NCI-H82 (cell line): ENCODE data around the gene PLXDC2.
"Not testable (repeated sequence)": the region's sequence is repeated elsewhere in the genome, so short reads cannot be mapped to it uniquely, and the experiment has no call there.

Experiments
- DNase-seq: peaks from one replicate; lab custom pipeline; 2025; lab: John Stamatoyannopoulos, UW

PLXDC2 gene

DNA sequence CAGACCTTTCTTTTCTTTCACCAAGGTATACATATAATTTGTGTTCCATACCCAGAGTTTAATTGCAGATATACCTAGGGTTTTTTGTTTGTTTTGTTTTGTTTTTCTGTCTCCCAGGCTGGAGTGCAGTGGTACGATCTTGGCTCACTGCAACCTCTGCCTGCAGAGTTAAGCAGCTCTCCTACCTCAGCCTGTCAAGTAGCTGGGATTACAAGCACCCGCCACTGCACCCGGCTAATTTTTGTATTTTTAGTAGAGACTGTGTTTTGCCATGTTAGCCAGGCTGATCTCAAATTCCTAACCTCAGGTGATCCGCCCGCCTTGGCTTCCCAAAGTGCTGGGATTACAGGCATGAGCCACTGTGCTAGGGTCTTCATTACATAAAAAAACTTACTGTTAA is 228.9 kb downstream of the PLXDC2 start:
- not testable (repeated sequence) for DNase-seq

DNA sequence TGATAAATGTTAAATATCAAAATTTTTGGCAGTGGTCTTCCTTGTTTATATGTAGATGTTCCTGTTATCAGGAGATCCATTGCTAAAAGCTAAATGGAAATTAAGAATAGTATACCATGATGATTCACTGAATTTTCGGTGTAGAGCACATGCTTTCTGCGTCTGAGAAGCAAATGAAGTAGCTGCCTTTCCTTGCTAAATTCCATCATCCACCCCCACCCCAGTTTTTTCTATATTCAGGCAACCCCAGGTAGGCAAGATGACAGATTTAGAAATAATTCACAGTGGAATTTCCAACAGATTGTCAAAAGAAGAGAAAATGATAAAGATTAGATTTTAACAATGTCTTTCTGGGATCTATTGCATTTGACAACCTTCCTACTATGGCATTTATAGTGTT is 231.9 kb downstream of the PLXDC2 start:
- DNase-seq = no peak

DNA sequence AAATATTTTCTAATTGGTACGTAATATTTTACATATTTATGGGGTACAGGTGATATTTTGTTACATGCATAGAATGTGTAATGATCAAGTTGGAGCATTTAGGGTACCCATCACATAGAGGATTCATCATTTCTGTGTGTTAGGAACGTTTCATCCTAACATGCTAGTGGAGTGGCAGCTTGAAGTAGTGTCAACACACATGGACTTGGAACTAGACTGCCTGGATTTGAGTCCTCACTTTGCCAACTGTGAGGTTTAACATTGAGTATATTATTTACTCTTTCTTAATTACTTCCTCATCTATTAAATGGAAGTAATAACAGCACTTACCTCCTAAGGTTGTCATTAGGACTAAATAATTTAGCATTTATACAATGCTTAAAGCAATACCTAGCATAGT is 241.9 kb downstream of the PLXDC2 start:
- no peak for DNase-seq

DNA sequence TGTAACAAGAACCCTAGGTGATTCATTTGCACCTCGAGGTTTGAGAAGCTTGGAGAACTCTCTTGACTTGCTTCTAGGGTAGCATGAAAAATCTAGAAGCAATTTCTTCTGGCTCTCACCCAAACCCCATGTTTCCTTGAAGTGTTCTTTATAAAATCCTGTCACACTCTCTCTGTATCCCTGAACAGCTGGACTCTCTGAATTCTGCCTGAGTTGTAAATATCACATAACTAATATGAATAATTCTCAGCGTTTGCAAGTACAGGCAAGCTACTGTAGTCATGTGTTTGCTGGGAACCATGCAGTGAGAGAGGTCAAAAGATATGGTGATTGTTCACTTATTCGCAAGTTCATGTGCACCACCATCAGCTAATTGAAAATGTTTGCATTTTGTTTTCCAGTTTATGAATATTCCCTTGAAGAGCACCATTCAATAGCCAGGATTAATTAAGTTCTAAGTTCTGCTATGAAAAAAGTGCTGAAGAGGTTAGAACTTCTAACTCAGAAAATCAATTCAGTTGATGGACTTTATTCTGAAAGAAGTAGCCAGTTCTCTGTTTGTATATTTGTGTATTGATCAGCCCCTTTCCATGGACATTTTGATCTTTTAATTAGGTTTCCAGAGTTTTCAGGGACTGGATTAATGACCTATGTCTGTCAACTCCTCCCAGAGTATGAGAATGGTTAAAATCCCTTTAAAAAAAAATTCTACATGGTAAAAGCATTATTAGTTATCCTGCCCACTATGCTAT is 243.0 kb downstream of the PLXDC2 start:
- no peak for DNase-seq

DNA sequence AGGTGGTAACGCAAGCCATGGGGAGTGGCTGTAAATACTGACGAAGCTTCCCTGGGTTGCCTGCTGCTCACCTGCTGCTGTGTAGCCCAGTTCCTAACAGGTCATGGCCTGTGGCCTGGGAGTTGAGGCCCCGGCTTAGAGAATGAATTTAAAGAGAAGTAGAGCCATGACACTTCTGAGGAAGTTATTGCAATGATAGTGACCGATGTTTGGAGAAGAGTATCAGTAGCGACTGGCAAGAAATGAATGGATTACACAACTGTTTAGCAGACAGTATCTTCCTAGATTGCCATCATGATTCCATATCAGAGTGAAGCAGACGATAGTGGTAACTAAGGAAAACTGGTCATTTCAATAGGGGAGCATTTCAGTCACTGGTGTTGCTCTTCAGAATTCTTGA is 249.6 kb downstream of the PLXDC2 start:
- no peak for DNase-seq

DNA sequence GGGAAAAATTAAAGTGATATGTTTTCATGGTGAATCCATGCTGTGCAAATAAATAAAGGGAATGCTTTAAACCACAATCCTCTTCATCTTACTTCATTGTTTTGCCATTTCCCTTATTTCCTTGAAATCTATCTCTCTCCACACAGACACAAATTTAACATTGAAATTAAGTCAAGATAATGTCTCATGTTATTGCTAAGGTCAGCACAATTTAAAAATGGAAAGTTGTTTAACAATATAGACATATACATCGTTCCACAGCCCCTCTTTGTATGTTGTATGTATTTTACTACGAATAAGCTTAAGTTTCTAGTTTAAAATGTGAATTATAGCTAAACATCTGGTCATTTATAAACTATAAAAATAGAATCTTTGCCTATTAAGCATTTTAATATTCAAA is 256.9 kb downstream of the PLXDC2 start:
- no peak for DNase-seq

DNA sequence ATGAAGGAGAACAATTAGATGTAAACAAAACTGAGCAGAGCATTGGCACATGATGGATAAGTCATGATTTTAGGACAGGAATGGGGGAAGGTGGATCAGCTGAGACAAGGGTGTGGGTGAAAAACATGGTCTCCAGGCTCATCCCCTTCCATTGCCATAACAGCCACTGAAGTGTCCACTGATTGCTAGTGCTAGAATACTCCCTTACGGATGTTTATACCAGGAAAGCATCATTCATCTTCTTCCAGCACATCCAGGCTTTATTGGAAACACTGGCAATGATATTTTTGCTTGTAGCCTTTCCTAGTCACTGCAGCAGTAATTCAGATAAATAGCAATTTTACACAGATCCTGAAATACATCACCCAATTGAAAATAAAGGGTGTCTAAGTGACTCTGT is 259.5 kb downstream of the PLXDC2 start:
- no peak for DNase-seq

DNA sequence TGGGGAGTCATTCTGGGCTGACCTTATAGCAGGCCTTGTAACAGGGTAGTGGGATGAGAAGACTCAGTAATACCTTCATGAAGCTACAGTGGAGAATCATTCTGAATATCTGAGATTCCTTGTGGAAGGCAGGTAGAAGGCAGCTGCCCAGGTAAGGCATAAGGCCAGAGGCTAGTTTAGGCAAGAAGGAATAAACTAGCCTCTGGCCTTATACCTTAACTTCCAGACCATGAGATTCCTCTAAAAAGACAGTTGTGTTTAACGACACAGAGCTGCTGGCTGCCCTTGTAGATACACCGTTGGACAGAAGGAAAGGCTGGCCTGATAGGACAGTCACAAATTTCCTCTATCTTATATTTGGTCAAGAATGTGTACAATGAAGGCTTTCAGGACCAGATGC is 268.2 kb downstream of the PLXDC2 start:
- no peak for DNase-seq

DNA sequence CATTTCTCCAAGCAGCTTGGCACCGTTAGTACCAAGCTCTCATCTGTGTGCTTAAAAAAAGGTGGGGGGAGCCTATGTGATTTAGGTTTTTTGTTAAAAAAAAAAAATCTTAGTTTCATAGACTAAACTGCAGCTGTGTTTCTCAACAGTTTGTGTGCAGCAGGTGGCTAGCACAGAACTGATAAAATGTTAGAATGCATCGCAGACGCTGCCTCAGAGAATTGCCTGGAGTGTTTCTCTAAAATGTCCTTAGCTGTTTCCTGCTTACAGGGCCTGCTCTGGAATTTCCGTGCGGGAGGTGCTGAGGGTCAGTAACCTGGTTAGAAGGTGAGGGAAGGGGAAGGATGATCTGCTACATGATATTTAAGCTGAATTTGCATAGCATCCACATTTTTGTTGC is 268.9 kb downstream of the PLXDC2 start:
- no peak for DNase-seq

DNA sequence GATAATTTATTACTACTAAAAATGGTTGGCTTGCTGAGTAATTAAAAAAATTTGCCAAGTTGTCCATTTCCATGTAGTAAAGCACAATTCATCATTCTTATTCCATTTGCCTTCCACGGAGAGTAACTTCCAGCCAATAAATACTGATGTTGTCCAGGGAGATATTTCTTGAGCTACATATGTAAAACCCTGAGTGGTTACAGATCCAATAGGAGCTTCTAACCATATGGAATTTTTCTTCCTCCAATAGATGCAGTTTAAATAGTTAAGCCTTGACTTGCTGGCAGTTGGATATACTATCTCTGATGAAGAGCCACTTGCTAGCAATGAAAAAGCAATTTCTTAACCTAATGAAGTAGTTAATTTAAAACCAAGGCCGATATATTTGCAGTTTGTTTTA is 271.1 kb downstream of the PLXDC2 start:
- DNase-seq = no peak

DNA sequence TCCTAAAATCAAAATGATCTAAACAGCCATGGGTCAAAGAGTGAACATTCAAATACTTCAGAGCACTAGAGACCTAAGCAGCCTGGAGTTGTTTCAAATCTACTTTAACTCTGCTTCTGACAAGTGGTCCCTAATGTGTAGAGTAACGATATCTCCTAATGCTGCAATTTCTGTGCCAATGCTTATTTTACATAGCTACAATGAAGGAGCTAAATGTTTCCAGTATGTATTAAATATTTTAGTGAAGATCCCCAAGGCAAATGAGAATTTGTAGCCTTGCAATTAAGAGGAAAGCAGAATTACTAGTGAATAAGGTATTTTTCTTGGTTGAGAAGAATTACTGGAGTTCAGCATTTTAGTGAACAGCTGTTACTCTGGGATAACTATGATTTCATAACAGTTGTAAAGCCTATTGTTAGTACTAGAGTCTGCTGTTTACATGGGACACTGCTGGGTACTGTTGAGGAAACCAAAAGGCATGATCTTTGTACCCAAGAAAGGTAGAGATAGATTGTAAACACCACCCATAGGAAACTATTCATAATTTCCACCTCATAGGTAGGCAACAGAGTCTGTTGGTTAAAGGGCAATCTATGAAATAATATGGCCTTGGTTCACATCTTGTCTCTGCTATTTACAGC is 271.9 kb downstream of the PLXDC2 start:
- DNase-seq = no peak

DNA sequence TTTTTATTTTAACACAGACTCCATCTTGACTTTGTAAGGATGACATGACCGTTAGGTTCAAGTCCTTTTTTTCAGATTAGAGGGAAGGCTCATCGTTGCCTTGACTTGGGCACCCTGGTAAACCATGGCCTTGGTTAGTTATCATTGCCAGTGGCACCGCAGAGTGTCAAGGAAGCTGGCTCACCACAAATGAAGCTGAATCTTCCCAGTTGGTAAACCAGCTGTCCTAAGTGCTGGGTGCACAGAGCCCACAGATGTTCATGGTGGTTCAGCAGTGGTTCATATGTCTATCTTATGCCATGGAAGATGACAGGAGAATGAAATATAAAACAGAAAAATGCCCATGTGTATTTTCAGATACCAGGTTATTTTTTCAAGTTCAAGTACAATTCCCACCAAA is 273.6 kb downstream of the PLXDC2 start:
- DNase-seq = no peak

DNA sequence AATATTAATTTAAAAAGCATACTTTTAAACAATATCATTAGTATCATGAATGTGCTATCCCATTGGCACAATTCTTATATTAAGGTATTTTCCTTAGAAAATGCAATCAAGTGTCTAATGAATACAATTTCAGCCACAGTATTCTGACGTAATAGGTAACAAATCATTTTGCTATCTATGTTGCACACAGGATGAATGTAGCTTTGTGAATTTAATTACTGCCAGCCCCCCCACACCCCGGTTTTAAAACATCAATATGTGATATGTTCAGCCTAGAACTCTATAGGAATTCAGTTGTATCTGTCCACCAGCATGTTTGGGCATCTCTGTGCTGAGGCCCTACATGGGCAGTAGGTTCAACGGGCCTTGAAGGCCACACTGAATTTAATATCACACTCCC is 274.6 kb downstream of the PLXDC2 start:
- DNase-seq = no peak

DNA sequence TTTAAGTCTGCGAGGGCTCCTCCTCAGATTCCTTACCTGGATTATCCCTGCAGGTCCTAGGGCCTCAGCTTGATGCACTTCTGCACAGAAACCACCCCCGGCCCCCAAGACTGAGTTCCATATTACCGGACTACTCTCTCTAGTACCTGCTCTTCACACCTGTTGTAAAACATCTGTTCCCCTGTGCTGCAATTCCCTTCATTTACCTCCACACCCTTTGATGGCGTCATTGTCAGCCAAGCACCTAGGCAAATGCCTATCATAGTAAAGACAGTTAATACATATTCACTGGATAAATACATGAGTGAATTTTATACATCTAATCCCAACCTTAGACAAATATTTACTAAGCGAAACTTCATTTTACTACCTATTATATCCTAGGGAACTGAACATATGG is 275.5 kb downstream of the PLXDC2 start:
- no peak for DNase-seq

DNA sequence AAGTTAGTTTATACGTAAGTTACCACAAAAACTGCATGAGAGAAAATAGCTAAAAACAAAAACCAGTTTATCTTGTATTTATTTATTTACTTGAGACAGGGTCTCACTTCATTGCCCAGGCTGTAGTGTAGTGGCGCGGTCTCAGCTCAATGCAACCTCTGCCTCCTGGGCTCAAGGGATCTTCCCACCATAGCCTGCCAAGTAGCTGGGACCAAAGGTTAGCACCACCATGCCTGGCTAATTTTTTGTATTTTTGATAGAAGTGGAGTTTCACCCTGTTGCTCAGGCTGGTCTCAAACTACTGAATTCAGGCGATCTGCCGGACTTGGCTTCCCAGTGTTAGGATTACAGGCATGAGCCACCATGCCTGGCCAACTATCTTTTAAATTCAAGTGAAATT is 277.4 kb downstream of the PLXDC2 start:
- no peak for DNase-seq

DNA sequence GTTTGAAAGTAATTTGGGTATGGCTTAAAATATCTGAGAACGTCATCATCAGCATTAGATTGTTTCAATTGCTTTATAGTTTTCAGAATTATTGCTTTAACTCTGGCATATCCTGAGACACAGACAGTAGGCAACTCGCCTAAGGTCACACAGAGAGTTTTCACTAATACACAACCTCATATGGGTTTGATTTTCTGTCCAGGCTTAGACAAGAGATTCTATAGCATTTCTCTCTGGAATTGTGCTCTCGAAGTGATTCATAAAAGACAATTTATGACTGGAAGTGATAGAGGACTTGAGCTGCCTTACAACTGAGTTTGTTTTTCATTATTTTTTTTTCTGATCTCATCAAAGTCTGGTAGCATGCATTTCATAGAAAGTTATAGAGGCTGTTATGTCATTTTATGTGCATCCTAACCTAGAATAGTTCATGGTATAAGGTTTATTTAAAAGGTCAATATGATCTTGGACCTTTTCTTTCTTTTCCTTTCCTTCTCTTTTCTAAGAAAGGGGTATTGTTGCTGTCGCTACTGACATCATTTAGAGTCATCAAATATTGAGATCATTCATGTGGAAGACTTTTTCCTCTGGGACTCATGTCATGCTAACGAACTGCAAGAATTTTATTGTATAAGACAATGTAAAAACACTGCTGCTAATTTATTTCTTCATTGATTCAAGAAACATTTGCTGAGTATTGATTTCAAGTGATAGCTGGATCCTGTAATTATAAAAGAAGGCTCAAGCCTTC is 278.2 kb downstream of the PLXDC2 start:
- DNase-seq = no peak

DNA sequence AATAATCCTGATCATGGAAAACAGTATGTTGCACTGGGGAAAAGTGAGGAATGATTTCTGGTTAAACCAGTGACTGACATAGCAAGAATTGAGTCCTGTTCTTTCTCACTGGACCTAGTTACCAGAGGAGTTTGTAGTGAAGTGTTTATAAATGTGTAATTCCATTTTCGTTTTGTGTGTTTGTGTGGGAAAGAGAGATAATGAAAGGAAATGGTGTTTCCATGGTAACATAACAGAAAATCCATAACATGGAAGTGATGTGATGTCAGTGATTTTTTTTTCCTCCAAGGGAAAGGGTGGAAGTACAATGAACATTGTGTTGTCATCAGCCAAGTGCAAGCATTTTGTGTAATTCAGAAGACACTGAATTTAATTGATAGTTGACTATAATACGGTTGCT is 283.9 kb downstream of the PLXDC2 start:
- no peak for DNase-seq

DNA sequence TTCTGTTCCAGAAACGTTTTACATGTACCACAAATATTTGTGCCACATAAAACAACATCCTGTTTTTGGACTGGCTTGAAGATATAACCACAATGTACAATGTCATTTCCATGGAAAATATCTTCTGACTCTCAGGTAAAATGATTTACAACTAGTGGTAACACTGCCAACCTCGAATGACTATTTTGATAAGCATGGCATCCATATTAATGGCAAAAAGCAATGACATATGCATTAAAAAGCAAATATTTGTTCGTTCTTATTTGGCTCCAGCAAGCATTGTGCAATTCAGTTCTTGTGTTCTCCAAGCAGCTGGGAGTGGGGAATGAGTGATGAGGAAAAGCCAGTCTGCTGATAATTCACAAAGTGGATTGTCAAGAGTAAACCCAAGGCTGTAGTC is 289.0 kb downstream of the PLXDC2 start:
- no peak for DNase-seq

DNA sequence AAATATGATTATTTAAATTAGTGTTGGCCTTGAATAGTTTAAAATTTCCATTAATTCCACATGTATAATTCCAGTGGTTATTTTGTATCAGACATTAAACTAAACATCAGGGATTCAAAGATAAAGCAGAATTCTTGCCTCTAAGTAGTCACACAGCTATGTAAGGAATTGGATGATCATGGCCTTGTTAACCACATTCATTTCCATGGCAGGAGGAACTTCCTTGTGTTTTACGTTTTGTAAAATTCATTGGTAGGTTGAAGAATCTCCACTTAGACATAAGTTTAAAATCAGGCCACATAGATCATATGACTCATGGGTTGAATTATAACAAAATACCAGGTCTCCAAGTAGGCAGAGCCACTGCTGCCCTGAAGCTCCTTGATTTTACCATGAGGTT is 289.7 kb downstream of the PLXDC2 start:
- no peak for DNase-seq

DNA sequence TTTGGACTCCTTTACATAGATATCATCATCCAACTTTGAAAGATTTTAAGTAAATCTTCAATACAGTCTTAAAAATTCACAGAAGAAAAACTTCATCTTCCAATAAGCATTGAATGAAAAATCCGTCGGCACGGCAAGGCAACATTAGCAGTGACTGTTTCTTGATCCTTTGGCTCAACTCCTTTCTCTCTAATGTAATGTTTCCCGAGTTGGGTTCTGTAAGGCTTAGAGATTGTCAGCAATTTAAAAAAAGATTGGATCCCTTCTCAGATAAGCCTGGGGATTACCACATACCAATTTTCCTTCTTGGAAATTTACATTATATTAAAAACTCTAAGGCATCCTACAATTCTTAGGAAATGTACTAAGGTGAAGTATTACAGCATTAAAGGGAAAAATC is 291.8 kb downstream of the PLXDC2 start:
- DNase-seq = no peak

DNA sequence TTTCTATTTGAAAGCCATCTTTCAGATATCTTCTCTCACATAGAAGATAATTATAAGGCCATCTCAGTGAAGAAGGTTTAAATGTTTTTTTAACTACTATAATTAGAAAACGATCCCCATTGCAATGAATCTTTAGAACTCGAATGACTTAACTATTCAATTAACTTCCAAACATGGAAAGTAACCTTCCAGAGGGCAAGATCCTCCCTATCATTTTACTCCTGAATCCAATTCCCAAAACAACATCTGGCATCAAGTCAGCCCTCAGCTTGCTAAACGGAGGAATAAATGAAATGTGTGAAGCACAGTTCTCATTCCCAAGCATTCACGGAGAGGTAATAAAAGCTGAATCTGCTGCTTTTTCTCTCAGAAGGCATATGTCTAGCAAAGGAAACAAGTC is 293.4 kb downstream of the PLXDC2 start:
- no peak for DNase-seq

DNA sequence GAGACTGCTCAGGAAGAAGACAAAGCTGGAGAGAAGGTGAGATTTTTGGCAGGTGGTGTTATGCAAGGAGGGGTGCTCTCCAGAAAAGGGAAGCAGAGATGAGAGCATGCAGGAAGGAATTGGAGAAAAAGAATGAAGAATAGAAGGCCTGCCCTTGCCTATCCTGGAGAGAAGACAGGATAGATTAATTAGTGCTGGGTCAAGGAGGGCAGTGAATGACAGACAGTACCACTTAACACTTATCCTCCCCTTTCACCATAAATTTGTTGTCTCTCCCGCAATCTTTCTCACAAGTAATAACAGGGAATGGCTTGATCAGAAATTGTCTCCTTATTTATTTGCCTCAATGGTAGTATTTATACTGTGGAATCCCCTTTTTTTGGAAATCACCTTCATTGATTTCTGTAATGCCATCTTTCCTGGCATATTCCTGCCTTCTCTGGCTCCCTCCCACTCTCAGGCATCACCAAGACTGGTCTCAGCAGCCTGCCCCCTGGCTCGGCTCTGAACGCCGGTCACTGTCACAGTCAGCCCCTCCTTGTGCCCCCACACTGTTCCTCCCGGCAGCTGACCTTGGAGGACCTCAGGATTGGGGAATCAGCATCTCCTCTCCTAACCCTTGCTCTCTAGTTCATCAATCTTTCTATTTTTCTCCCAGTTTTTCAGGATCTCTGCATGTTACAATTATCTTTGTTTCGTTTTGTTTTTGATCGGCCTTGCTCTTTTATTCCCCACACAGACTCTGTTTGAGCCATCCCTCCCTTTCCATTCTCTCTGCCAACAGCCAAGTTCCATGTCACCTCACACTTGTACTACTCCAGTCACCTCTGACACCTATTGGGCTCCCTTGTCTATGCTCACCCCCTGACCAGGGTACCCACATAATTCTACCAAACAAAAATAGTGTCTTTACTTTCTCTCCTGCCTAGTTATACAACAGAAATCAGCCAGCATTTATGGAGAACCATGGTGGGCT is 294.2 kb downstream of the PLXDC2 start:
- DNase-seq = no peak
